Measurements from ENCODE around the gene AMOTL2. TPM values are rescaled to one million over a fixed set of nuclear protein-coding genes. Genes with fewer than 3 reads are reported as not detected.

The AMOTL2 gene
- total and polyA plus RNA-seq, 10 of the 15 experiments (the other 5 are each of a cell fraction or from before 2014, with no cell fraction given): 0.20 to 0.33 TPM; not detected in 8

DNA sequence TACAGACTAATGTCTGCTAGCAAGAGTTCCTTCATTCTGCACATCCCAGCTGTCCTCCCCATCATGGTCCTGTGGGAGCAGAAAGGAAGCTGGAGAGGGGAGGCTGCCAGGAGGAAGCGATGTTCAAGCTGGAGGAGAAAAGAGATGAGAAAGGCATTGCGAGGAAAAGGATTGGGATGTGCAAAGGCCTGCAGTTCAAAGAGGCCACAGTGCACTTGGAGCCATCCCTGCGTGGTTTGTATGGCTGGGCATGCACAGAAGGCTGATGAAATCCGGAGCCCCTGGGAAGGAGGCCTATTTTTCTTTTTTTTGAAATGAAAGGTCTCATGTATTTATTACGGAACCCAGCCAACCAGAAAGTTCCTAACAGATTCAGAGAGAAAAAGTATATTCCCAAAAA, 22.8 kb downstream of the AMOTL2 start (continued):
- TF ChIP-seq, protein P1, sequence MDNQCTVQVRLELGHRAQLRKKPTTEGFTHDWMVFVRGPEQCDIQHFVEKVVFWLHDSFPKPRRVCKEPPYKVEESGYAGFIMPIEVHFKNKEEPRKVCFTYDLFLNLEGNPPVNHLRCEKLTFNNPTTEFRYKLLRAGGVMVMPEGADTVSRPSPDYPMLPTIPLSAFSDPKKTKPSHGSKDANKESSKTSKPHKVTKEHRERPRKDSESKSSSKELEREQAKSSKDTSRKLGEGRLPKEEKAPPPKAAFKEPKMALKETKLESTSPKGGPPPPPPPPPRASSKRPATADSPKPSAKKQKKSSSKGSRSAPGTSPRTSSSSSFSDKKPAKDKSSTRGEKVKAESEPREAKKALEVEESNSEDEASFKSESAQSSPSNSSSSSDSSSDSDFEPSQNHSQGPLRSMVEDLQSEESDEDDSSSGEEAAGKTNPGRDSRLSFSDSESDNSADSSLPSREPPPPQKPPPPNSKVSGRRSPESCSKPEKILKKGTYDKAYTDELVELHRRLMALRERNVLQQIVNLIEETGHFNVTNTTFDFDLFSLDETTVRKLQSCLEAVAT (IDR thresholded peaks at IDR 0.05): no peak
- TF ChIP-seq, protein P2, sequence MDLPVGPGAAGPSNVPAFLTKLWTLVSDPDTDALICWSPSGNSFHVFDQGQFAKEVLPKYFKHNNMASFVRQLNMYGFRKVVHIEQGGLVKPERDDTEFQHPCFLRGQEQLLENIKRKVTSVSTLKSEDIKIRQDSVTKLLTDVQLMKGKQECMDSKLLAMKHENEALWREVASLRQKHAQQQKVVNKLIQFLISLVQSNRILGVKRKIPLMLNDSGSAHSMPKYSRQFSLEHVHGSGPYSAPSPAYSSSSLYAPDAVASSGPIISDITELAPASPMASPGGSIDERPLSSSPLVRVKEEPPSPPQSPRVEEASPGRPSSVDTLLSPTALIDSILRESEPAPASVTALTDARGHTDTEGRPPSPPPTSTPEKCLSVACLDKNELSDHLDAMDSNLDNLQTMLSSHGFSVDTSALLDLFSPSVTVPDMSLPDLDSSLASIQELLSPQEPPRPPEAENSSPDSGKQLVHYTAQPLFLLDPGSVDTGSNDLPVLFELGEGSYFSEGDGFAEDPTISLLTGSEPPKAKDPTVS (IDR thresholded peaks at IDR 0.05; ENCODE audit: low read depth, low read length): no peak
- TF ChIP-seq CEBPB (IDR thresholded peaks at IDR 0.05; ENCODE audit: borderline replicate concordance in 1 of 2, low read depth in 2 of 2, low read length in 2 of 2): no peak
- TF ChIP-seq TCF7 (IDR thresholded peaks at IDR 0.05; ENCODE audit: borderline replicate concordance): no peak
- TF ChIP-seq, protein P3, sequence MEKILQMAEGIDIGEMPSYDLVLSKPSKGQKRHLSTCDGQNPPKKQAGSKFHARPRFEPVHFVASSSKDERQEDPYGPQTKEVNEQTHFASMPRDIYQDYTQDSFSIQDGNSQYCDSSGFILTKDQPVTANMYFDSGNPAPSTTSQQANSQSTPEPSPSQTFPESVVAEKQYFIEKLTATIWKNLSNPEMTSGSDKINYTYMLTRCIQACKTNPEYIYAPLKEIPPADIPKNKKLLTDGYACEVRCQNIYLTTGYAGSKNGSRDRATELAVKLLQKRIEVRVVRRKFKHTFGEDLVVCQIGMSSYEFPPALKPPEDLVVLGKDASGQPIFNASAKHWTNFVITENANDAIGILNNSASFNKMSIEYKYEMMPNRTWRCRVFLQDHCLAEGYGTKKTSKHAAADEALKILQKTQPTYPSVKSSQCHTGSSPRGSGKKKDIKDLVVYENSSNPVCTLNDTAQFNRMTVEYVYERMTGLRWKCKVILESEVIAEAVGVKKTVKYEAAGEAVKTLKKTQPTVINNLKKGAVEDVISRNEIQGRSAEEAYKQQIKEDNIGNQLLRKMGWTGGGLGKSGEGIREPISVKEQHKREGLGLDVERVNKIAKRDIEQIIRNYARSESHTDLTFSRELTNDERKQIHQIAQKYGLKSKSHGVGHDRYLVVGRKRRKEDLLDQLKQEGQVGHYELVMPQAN (conservative IDR thresholded peaks at IDR 0.05): no peak
- no peak for TF ChIP-seq ZBTB33 (IDR thresholded peaks at IDR 0.05)
- no peak for TF ChIP-seq GABPA (IDR thresholded peaks at IDR 0.05; ENCODE audit: low read depth)
- TF ChIP-seq HCFC1 (IDR thresholded peaks at IDR 0.05; ENCODE audit: low read length): no peak
- TF ChIP-seq FOXM1 (IDR thresholded peaks at IDR 0.05; ENCODE audit: low read depth, low read length): no peak
